ENCODE measurements around the gene RHOB.

Gene RHOB

GRCh38 chr2:20478961-20479360, 32.1 kb downstream of the RHOB start:
- no peak for ATAC-seq
- no peak for TF ChIP-seq ZNF8 (CRISPR knock-in tag; IDR thresholded peaks at IDR 0.05)
- TF ChIP-seq CSRNP3 (CRISPR knock-in tag; IDR thresholded peaks at IDR 0.05), result no peak

GRCh38 chr2:20479835-20480234, 33.0 kb downstream of the RHOB start:
- no peak for ATAC-seq
- TF ChIP-seq PATZ1 (CRISPR knock-in tag; IDR thresholded peaks at IDR 0.05; ENCODE audit: borderline replicate concordance) (no peak), PPARA (CRISPR knock-in tag; IDR thresholded peaks at IDR 0.05; ENCODE audit: borderline replicate concordance) (no peak), ISL1 (CRISPR knock-in tag; IDR thresholded peaks at IDR 0.05) (no peak), ESRRG (CRISPR knock-in tag; IDR thresholded peaks at IDR 0.05) (no peak), ZNF8 (CRISPR knock-in tag; IDR thresholded peaks at IDR 0.05) (no peak), ZNF70 (CRISPR knock-in tag; IDR thresholded peaks at IDR 0.05) (no peak), BACH2 (CRISPR knock-in tag; IDR thresholded peaks at IDR 0.05; ENCODE audit: borderline replicate concordance) (no peak), CSDC2 (CRISPR knock-in tag; IDR thresholded peaks at IDR 0.05) (no peak), CREB5 (CRISPR knock-in tag; IDR thresholded peaks at IDR 0.05; ENCODE audit: low read depth) (no peak), ZNF565 (CRISPR knock-in tag; conservative IDR thresholded peaks at IDR 0.05; ENCODE audit: low read depth) (no peak), POU6F1 (CRISPR knock-in tag; IDR thresholded peaks at IDR 0.05; ENCODE audit: borderline replicate concordance, low read depth) (no peak), TCF4 (CRISPR knock-in tag; IDR thresholded peaks at IDR 0.05; ENCODE audit: borderline replicate concordance) (no peak), ZFP3 (CRISPR knock-in tag; IDR thresholded peaks at IDR 0.05) (no peak), CSRNP3 (CRISPR knock-in tag; IDR thresholded peaks at IDR 0.05) (no peak), TOX (CRISPR knock-in tag; IDR thresholded peaks at IDR 0.05; ENCODE audit: borderline replicate concordance) (no peak), OSR1 (CRISPR knock-in tag; IDR thresholded peaks at IDR 0.05) (no peak)

GRCh38 chr2:20480913-20481312, 34.0 kb downstream of the RHOB start:
- ATAC-seq, result no peak
- no peak for TF ChIP-seq RARB (CRISPR knock-in tag; IDR thresholded peaks at IDR 0.05)
- TF ChIP-seq OSR1 (CRISPR knock-in tag; IDR thresholded peaks at IDR 0.05), result no peak
- TF ChIP-seq ESRRG (CRISPR knock-in tag; IDR thresholded peaks at IDR 0.05), result no peak
- TF ChIP-seq TCF4 (CRISPR knock-in tag; IDR thresholded peaks at IDR 0.05; ENCODE audit: borderline replicate concordance), result no peak
- no peak for TF ChIP-seq ZNF70 (CRISPR knock-in tag; IDR thresholded peaks at IDR 0.05)
- no peak for TF ChIP-seq GLIS3 (CRISPR knock-in tag; IDR thresholded peaks at IDR 0.05)
- TF ChIP-seq ZC3H10 (CRISPR knock-in tag; IDR thresholded peaks at IDR 0.05), result no peak
- no peak for TF ChIP-seq PATZ1 (CRISPR knock-in tag; IDR thresholded peaks at IDR 0.05; ENCODE audit: borderline replicate concordance)
- no peak for TF ChIP-seq CSDC2 (CRISPR knock-in tag; IDR thresholded peaks at IDR 0.05)
- TF ChIP-seq CSRNP3 (CRISPR knock-in tag; IDR thresholded peaks at IDR 0.05), result no peak

All from SK-N-SH treated with all-trans-retinoic acid at 6 μM for 48 hours (cell line).